ENCODE results near the gene FXYD1. TPM values are rescaled to one million over a fixed set of nuclear protein-coding genes. Genes with fewer than 3 reads are reported as not detected.
"Not testable (repeated sequence)": the region's sequence is repeated elsewhere in the genome, so short reads cannot be mapped to it uniquely, and the experiment has no call there.

The FXYD1 gene
- 489 TPM for total RNA-seq
- long read RNA-seq, transcript FXYD1-206 (8 exons, 486 nt): major isoform, 54 of 173 reads
- long read RNA-seq, transcript FXYD1-201 (8 exons, 592 nt): minor isoform, 40 of 173 reads
- long read RNA-seq, transcript FXYD1-202 (8 exons, 594 nt): minor isoform, 8 of 173 reads
- long read RNA-seq, partial matches to known transcripts: 57 of 173 reads
- long read RNA-seq, other reads (novel, unspliced or antisense): 9 of 173 reads

DNA sequence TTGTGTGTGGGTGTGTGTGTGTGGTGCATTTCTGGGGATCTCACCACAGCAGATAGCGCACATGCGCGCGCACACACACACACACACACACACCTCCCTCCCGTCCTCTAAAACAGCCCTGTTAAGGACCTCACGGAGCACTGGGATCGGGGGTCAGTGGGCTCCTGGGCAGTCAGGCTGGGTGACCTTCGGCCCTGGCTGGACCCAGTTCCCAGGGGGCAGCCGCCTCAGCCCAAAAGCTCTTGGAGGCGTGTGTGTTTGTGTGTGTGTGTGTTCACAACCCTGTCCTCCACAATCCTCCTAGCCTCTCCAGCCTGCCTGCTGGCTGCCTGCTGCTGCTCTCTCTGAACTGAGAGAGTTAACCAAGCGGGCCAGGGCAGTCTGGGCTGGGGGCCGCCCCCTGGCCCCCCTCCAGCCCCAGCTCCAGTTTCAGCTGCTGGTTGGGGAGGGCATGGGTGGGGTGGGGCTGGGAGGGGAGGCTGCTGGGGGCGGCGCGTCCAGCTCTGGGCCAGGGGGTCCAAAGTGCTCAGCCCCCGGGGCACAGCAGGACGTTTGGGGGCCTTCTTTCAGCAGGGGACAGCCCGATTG lies at the start of gene FXYD1:
Gene FXYD1 (plus strand): TSS at position 520 of the 588 bp plus-strand sequence. CDS start 1,256 bp downstream, outside the sequence.
- DNase-seq (peak; percentile 84), ATAC-seq (peak; percentile 56)
- intact Hi-C loops (cut with micrococcal nuclease): no loop called here

DNA sequence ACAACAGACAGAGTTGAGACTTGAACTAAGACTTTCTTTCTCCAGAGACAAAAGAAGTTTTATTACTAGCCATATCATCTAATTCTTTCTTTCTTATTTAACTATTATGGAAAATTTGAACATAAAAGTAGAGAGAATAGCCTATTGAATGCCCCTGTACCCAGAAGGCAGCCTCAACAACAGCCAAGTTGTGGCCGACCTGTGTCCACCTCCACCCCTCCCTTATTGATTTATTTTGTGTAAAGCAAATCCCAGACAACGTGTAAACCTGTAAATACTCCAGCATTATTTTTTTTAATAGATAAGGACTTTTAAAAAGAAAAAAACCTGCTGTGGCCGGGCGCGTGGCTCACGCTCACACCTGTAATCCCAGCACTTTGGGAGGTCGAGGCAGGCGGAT lies 49.1 kb upstream of the FXYD1 start:
- intact Hi-C loops (cut with micrococcal nuclease): no loop called here
- DNase-seq: no peak
- ATAC-seq: no peak

DNA sequence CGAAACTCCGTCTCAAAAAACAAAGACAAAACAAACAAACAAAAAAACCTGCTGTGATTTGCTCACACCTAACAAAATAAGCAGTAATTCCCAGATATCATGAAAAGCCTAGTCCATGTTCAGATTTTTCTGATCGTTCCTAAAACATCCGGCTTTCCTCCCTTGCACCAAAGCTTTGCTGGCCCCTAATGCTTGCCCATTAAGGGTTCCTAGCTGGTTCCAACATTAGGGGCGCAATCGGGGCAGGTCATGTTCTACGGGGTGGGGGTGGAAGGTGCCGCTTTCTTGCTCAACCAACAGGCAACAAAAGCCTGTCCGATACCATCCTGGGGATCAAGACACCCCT lies 48.5 kb upstream of the FXYD1 start:
- no peak for DNase-seq
- no peak for ATAC-seq
- intact Hi-C loops (cut with micrococcal nuclease): no loop called here

DNA sequence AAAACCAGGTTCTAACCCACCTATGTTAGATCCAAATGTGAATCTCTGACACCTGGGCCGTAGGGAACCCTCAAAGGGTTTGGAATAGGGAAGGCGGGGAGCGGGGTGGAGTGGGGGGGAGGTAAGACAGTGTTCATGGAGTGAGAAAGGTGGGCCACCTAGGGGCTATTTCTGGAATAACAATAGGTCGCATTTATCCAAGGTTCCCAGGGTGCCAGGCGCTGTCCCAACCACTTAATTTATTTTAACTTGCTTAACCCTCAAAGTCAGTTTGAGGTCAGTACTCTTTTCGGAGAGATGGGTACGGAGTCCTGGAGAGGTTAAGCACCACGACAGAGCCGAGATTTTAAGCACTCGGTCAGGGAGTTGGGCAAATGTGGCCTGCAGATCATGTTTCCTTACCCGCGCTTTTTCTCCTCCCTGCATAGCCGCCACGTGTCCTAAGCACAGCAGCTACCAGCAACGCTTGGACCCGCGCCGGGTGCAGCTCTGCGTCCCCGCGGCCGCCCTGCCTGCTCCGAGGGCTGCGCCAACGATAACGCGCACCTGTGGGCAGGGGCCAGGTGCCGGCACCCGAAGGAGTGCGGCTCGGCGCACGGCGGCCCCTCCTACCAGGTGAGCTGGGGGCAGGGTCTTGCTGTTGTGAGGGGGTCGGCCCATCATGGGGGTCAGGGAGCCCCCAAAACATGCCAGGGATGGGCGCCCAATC lies 48.0 kb upstream of the FXYD1 start:
- intact Hi-C loops (cut with micrococcal nuclease): no loop called here
- DNase-seq (no peak), ATAC-seq (peak; percentile 94)

DNA sequence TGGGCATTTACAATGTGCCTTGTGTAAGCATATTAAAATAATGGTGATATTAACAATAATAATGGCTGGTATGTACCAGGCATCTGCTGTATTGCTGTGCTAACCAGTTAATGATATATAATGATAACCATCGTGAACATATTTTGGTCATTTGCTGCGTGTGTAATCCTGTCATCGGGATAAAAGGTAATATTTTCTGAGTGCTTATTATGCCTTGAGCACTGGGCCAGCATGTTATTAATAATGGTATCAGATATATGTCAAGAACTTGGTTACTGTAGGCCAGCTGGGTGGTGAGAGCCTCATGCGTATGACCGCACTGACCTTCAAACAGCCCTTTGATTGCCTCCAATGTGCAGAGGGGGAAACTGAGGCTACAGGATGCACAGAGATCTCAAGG lies 45.2 kb upstream of the FXYD1 start:
- intact Hi-C loops (cut with micrococcal nuclease): no loop called here
- DNase-seq: no peak
- no peak for ATAC-seq

DNA sequence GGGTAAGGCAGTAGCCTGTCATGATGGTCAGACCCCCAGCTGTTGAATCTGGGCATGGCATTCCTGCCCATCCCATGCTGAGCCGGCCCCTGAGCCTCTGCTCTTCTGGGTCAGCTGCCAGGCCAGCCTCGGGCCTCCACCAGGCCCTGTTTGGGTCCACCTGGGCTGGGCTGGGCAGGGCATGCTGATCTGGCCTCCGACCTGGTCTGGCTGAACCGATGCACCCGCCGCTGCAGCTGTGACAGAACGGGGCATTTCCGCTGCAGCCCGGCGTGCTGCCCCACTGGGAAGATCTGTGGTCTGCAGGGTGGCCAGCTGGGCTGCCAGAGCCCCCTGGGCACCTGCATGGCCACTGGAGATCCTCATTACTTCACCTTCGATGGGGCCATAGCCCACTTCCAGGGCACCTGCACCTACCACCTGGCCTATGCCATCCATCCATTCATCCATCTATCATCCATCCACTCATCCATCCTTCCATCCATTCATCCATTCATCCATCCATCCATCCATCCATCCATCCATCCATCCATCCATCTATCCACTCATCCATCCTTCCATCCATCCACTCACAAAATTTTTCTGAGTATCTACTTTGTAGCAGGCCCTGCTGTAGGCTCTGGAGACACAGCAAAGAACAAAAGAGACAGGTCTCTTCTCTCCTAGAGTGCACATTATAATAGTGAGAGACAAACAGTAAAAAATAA lies 44.5 kb upstream of the FXYD1 start:
- ATAC-seq (no peak), DNase-seq (no peak)
- intact Hi-C loops (cut with micrococcal nuclease): no loop called here

DNA sequence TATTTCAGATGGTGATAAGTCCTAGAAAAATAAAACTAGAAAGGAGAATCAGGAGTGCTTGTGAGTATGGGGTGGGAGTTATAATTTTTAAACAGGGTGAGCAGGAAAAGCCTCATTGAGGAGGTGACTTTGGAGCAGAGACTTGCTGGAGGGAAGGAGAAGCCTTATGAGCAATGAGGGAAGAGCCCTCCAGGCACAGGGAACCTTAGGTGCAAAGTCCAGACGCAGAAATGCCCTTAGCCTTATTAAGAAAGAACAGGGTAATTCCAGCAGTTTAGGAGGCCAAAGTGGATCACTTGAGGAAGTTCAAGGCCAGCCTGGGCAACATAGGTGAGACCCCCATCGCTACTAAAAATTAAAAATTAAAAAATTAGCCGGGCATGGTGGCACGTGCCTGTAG lies 44.0 kb upstream of the FXYD1 start:
- intact Hi-C loops (cut with micrococcal nuclease): no loop called here
- DNase-seq (no peak), ATAC-seq (no peak)

DNA sequence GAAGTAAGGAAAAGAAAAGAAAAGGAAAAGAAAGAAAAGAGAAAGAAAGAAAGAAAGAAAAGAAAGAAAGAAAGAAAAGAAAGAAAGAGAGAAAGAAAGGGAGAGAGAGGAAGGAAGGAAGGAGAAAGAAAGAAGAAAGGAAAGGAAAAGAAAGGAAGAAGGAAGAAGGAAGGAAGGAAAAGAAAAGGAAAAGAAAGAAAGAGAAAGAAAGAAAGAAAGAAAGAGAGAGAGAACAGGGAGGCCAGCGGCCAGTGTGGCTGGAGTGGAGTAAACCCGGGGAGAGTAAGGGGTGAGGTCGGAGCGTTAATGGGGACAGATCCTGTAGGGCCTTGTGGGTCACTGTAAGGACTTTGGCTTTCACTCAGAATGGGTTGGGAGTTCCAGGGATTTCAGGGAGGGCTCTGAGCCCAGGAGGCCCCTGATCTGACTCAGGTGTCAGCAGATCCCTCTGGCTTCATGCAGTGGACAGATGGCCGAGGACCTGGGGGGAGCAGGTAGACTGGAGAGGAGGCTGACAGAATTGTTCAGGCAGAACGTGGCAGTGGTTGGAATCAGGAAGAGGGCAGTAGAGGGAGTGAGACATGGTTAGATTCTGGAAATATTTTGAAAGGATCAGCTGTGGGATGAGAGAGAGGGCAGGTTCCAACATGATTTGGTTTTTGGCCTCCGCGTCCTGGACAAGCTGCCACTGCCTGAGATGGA lies 42.8 kb upstream of the FXYD1 start:
- intact Hi-C loops (cut with micrococcal nuclease): no loop called here
- ATAC-seq: no peak

DNA sequence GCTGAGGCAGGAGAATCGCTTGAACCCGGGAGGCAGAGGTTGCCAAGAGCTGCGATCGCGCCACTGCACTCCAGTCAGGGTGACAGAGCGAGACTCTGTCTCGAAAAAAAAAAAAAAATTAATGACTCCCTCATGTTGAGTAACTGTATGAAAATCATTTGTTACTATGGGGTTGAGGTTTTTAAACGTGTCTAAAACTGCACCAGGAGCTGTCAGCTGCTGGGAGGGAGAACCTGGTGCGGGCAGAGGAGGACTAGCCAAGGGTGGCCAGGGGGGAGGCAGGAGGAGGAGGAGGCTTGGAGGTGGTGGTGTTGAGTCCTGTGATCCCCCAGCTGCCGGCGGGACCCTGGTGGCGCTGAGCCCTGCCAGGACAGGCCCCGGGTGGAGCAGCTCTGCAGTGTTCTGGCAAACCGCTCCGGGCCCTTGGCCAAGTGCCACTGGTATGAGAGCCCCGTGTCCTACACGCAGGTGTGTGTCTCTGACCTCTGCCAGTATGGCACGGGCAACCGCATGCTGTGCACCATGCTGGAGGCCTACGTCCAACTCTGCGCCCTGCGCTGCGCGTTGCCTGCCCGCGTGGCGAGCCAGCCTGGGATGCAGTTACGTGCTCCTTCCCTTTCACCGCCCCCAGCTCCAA lies 40.1 kb upstream of the FXYD1 start:
- ATAC-seq (peak; percentile 91), DNase-seq (peak; percentile 80)
- intact Hi-C loops (cut with micrococcal nuclease): no loop called here

More for the DNA sequence above, 42.8 kb upstream of the FXYD1 start:
- no peak for DNase-seq

DNA sequence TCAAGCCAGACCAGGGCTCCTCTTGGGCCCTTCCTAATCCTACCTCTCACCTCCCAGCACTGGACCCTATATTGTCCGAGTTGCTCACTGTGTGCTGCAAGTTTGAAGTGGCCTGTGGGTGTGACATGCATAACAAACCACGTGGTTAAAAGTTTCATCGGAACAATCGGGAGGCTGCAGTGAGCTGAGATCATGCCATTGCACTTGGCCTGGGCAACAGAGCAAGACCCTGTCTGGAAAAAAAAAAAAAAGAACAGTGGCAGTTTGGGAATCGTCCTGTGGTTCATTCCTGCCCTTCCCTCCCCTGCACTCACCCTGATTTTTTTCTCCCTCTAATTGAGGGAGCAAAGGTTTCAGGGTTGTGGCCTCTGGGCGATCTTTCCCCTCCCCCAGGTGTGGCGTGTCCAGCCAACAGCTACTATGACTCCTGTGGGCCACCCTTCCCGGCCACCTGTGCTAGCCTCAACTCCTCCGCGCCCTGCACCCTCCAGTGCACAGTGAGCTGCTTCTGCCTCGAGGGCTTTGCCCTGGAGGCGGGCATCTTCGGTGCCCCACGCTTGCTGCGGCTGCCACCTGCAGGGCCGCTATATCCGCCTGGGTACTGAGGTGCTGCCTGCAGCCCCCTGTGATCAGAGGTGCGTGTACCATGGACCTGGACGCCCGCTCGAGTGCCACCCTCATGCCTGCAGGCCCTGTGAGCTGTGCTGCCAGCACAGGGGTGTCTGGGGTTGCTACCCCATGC lies 39.3 kb upstream of the FXYD1 start:
- DNase-seq: no peak
- no peak for ATAC-seq
- intact Hi-C loops (cut with micrococcal nuclease): no loop called here

DNA sequence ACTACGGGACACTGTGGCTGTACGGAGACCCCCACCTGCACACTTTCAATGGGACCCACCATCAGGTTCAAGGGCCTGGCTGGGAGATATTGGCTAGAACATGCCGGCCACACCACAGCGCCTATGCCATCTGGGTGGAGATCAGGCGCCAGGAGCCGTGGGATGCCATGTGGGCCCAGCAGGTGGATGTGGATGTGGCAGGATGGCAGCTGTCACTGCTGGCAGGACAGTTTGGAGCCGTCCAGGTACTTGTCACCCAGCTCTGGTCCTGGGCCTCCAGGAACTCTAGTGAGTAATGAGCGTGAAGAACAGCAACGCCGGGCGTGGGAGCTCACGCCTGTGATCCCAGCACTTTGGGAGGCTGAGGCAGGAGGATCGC lies 38.7 kb upstream of the FXYD1 start:
- intact Hi-C loops (cut with micrococcal nuclease): no loop called here
- DNase-seq: no peak
- ATAC-seq: no peak

DNA sequence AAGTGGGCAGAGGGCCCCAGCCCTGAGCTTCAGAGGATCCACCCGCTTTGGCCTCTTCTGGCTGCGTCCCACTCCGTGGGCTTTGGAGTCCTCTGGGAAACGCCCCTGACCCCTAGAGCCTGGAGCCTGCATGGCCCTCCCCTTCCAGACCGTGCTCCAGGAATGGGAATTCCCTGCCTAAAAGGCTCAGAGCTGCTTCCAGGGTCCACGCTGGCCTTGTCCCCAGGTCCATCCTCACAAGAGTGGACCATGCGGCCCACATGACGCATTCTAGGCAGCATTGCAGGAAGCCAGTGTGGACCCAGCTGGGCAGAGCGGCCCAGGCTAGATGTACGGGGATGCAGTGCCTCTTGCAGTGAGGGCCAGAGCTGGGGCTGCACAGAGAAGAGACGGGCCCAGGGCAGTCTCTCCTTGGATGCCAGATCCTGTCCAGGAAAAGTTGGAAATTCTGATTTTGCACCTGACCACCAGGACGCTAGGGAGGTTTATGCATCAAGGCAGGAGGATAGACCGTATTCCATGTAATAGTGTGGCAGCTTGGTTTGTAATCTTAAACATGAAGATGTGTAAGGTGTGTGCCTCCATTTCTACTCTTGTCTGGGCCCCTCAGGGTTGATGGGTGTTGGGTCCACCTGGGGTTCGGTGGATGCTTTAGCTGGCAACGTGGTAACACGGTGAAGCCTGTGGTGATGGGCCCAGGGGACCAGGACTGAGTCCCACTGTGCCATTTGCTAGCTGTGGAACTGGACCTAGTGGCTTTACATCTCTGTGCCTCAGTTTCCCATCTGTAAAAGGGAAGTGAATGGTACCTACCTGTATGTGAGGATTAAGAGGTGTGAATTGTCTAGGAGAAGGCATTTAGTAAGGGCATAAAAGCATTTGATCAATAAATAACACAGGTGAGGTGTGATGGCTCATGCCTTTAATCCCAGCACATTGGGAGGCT lies 37.8 kb upstream of the FXYD1 start:
- intact Hi-C loops (cut with micrococcal nuclease): no loop called here
- no peak for ATAC-seq

DNA sequence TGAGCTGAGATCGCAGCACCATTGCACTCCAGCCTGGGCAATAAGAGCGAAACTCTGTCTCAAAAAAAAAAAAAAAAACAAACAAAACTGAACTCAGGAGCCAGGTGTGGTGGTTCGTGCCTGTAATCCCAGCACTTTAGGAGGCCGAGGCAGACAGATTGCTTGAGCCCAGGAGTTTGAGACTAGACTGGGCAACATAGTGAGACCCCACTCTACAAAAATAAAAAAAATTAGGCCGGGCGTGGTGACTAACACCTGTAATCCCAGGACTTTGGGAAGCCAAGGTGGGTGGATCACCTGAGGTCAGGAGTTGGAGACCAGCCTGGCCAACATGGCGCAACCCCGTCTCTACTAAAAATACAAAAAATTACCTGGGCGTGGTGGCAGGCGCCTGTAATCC lies 36.7 kb upstream of the FXYD1 start:
- DNase-seq; ATAC-seq; intact Hi-C loops (cut with micrococcal nuclease): not testable (repeated sequence)

More for the DNA sequence above, 37.8 kb upstream of the FXYD1 start:
- DNase-seq: no peak

DNA sequence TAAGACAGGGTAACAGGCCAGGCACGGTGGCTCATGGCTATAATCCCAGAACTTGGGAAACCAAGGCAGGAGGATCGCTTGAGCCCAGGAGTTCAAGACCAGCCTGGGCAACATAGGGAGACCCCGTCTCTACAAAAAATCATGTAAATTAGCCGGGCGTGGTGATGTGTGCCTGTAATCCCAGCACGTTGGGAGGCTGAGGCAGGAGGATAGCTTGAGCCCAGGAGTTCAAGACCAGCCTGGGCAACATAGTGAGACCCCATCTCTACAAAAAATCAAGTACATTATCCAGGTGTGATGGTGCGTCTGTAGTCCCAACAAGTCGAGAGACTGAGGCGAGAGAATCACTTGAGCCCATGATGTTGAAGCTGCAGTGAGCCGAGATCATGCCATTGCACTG lies 35.0 kb upstream of the FXYD1 start:
- intact Hi-C loops (cut with micrococcal nuclease); ATAC-seq; DNase-seq: not testable (repeated sequence)

DNA sequence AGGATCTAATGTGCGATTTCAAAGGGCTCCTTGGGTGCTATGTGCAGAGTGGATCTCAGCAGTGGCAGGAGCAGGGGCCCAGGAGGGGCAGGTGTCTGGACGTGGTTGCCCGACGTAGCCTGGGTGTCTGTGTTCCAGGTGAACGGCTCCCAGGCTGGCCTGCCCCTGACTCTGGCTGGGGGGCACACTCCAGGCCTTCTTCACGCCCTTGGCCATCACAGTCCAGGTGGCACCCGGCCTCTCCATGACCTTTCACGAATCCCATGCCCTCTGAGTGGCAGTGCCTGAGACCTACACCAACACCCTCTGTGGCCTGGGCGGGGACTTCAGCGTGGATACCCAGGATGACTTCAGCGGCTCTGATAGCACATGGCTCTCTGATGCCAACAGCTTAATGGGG lies 34.3 kb upstream of the FXYD1 start:
- ATAC-seq (no peak), DNase-seq (no peak)

DNA sequence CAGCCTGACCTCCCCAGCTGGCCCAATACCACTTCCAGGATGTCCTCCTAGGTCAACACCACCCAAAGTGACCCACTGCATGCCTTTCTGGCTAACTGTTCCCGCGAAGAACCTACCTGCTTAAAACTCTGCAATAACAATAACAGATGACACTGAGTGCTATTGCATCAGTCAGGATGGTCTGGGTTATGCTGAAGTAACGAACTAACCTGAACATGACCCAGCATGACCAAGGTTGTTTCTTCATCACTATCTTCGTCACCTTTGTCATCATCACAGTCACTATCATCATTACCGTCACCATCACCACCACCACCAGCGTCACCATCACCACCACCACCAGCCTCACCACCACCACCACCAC lies 33.6 kb upstream of the FXYD1 start:
- DNase-seq (no peak), ATAC-seq (no peak)
- intact Hi-C loops (cut with micrococcal nuclease): no loop called here

More for the DNA sequence above, 34.3 kb upstream of the FXYD1 start:
- intact Hi-C loops (cut with micrococcal nuclease): no loop called here
